Stimulated activated CD8-positive, alpha-beta memory T cell treated with anti-CD3 and anti-CD28 coated beads, Interleukin-12 subunit alpha, Interleukin-12 subunit beta, amount 100 ng/mL, for 24 hours (primary cell): ENCODE results near the gene MOB3B.
"Not testable (repeated sequence)": the region's sequence is repeated elsewhere in the genome, so short reads cannot be mapped to it uniquely, and the experiment has no call there.

Source experiments
- DNase-seq: peaks from one replicate; pipeline ENCODE4 v3.0.0-alpha.2; 2020; ENCODE audit errors: extremely low read depth

The MOB3B gene

GRCh38 chr9:27425827-27426510 is 103.6 kb downstream of the MOB3B start:
- DNase-seq = no peak

GRCh38 chr9:27423915-27424710 is 105.5 kb downstream of the MOB3B start:
- no peak for DNase-seq

GRCh38 chr9:27422279-27422834 is 107.3 kb downstream of the MOB3B start:
- DNase-seq = no peak

GRCh38 chr9:27421577-27421976 is 108.0 kb downstream of the MOB3B start:
- DNase-seq = no peak

GRCh38 chr9:27419558-27419957 is 110.1 kb downstream of the MOB3B start:
- not testable (repeated sequence) for DNase-seq

GRCh38 chr9:27414220-27414761 is 115.3 kb downstream of the MOB3B start:
- DNase-seq = no peak

- no peak for DNase-seq
Observed at GRCh38 chr9:27413511-27414219, 115.9 kb downstream of the MOB3B start.

- DNase-seq = no peak
Observed at GRCh38 chr9:27412963-27413362, 116.7 kb downstream of the MOB3B start.

GRCh38 chr9:27412081-27412480 is 117.5 kb downstream of the MOB3B start:
- no peak for DNase-seq

- no peak for DNase-seq
Observed at GRCh38 chr9:27408482-27408881, 121.1 kb downstream of the MOB3B start.

GRCh38 chr9:27408001-27408400 is 121.6 kb downstream of the MOB3B start:
- DNase-seq = no peak

GRCh38 chr9:27407491-27407890 is 122.1 kb downstream of the MOB3B start:
- DNase-seq = no peak

GRCh38 chr9:27404661-27405060 is 125.0 kb downstream of the MOB3B start:
- no peak for DNase-seq

GRCh38 chr9:27402626-27403025 is 127.0 kb downstream of the MOB3B start:
- no peak for DNase-seq

GRCh38 chr9:27400334-27400880 is 129.2 kb downstream of the MOB3B start:
- DNase-seq = no peak

GRCh38 chr9:27398982-27399653 is 130.5 kb downstream of the MOB3B start:
- DNase-seq = no peak

GRCh38 chr9:27396495-27396894 is 133.1 kb downstream of the MOB3B start:
- DNase-seq = no peak

GRCh38 chr9:27395484-27395921 is 134.1 kb downstream of the MOB3B start:
- no peak for DNase-seq

GRCh38 chr9:27394826-27395201 is 134.8 kb downstream of the MOB3B start:
- no peak for DNase-seq

- no peak for DNase-seq
Observed at GRCh38 chr9:27394154-27394825, 135.3 kb downstream of the MOB3B start.
